ENCODE results near the gene MAT1A. TPM values are rescaled to one million over a fixed set of nuclear protein-coding genes. Genes with fewer than 3 reads are reported as not detected.

The MAT1A gene
- total and polyA plus RNA-seq, 2 of the 8 experiments (the other 6 are each of a cell fraction or from before 2014, with no cell fraction given): 4.1 to 6.4 TPM

GRCh38 chr10:80323311-80323710, 33.9 kb upstream of the MAT1A start (continued):
- TF ChIP-seq RBBP5 (IDR thresholded peaks at IDR 0.05; ENCODE audit: borderline replicate concordance, low read depth, low read length) (no peak), NANOG (IDR thresholded peaks at IDR 0.05; ENCODE audit: insufficient read depth, low read depth, low read length, poor library complexity, severe bottlenecking) (no peak), KDM1A (IDR thresholded peaks at IDR 0.05; ENCODE audit: borderline replicate concordance, low read length) (no peak), POU5F1 (IDR thresholded peaks at IDR 0.05; ENCODE audit: low read depth, low read length) (no peak), EP300 (IDR thresholded peaks at IDR 0.05; ENCODE audit: borderline replicate concordance in 1 of 2, low read depth in 2 of 2, low read length in 2 of 2) (no peak), CTBP2 (IDR thresholded peaks at IDR 0.05; ENCODE audit: borderline replicate concordance, insufficient read depth, insufficient read length, low read length) (no peak)
